GM10847 (cell line): ENCODE results near the gene USP17L22.
"Not testable (repeated sequence)": the region's sequence is repeated elsewhere in the genome, so short reads cannot be mapped to it uniquely, and the experiment has no call there.

Source experiments
- POLR2A ChIP-seq: IDR thresholded peaks from 2 replicates; pipeline ENCODE4 v1.6.1; 2011; ENCODE audit not compliant: insufficient read length; ENCODE audit errors: extremely low read depth

The USP17L22 gene

GRCh38 chr4:9267319-9267718 is at the start of gene USP17L22:
Gene USP17L22, plus strand, starts transcription at chr4:9267619. Its CDS starts 0 bp downstream, at chr4:9267619.
- TF ChIP-seq POLR2A, result not testable (repeated sequence)

GRCh38 chr4:9219852-9220251 is 47.6 kb upstream of the USP17L22 start, which contains the start of gene USP17L12:
Gene USP17L12, plus strand, starts transcription at chr4:9220152. Its CDS starts 0 bp downstream, at chr4:9220152.
- TF ChIP-seq POLR2A, result not testable (repeated sequence)

- not testable (repeated sequence) for TF ChIP-seq POLR2A
These were observed 42.8 kb upstream of the USP17L22 start, which contains the start of gene USP17L13 for GRCh38 chr4:9224596-9224995. Gene USP17L13, plus strand, starts transcription at chr4:9224896. Its CDS starts 0 bp downstream, at chr4:9224896.

- TF ChIP-seq POLR2A, result not testable (repeated sequence)
These were observed 33.3 kb upstream of the USP17L22 start, which contains the start of gene USP17L15 for GRCh38 chr4:9234085-9234484. Gene USP17L15, plus strand, starts transcription at chr4:9234385. Its CDS starts 0 bp downstream, at chr4:9234385.

GRCh38 chr4:9243579-9243978 is 23.8 kb upstream of the USP17L22 start, which contains the start of gene USP17L17:
Gene USP17L17, plus strand, starts transcription at chr4:9243879. Its CDS starts 0 bp downstream, at chr4:9243879.
- TF ChIP-seq POLR2A, result not testable (repeated sequence)

- not testable (repeated sequence) for TF ChIP-seq POLR2A
These were observed 19.3 kb upstream of the USP17L22 start, which contains the start of gene USP17L18 for GRCh38 chr4:9247953-9248680. Gene USP17L18, plus strand, starts transcription at chr4:9248630. Its CDS starts 0 bp downstream, at chr4:9248630.

- not testable (repeated sequence) for TF ChIP-seq POLR2A
These were observed 14.3 kb upstream of the USP17L22 start, which contains the start of gene USP17L19 for GRCh38 chr4:9253078-9253477. Gene USP17L19, plus strand, starts transcription at chr4:9253378. Its CDS starts 0 bp downstream, at chr4:9253378.

GRCh38 chr4:9257824-9258223 is 9.6 kb upstream of the USP17L22 start, which contains the start of gene USP17L20:
Gene USP17L20, plus strand, starts transcription at chr4:9258124. Its CDS starts 0 bp downstream, at chr4:9258124.
- TF ChIP-seq POLR2A, result not testable (repeated sequence)

- TF ChIP-seq POLR2A, result not testable (repeated sequence)
These were observed 4.8 kb upstream of the USP17L22 start, which contains the start of gene USP17L21 for GRCh38 chr4:9262572-9262971. Gene USP17L21, plus strand, starts transcription at chr4:9262872. Its CDS starts 0 bp downstream, at chr4:9262872.
